WTC11 (cell line): Measurements from ENCODE around the gene TNC.

Source experiments
- ATF2 ChIP-seq: sonication (generic); formaldehyde crosslinking; IDR thresholded peaks from 2 replicates; pipeline ENCODE4 v1.8.1; 2022; ENCODE audit warnings: low read depth, missing genetic modification reagents, borderline replicate concordance
- CTCF ChIP-seq: fragments of 200-600 bp; IDR thresholded peaks from 2 replicates; pipeline ENCODE4 v1.8.0; 2022; ENCODE audit warnings: antibody characterized with exemption
- ETV6 ChIP-seq: sonication (generic); formaldehyde crosslinking; IDR thresholded peaks from 2 replicates; pipeline ENCODE4 v1.8.1; 2022; ENCODE audit warnings: mild to moderate bottlenecking, missing genetic modification reagents
- SP1 ChIP-seq: sonication (generic); formaldehyde crosslinking; conservative IDR thresholded peaks from 2 replicates; pipeline ENCODE4 v1.8.1; 2022; ENCODE audit warnings: missing genetic modification reagents
- USF2 ChIP-seq: sonication (generic); formaldehyde crosslinking; IDR thresholded peaks from 2 replicates; pipeline ENCODE4 v1.8.1; 2023; ENCODE audit warnings: mild to moderate bottlenecking, missing genetic modification reagents, moderate library complexity
- ZBTB43 ChIP-seq: sonication (generic); formaldehyde crosslinking; IDR thresholded peaks from 2 replicates; pipeline ENCODE4 v1.8.1; 2023; ENCODE audit warnings: mild to moderate bottlenecking, missing genetic modification reagents

GRCh38 chr9:115093520-115093919, 24.4 kb downstream of the TNC start:
- no peak for TF ChIP-seq CTCF
- no peak for TF ChIP-seq SP1 (CRISPR knock-in tag)
- TF ChIP-seq ETV6 (CRISPR knock-in tag), result no peak
- TF ChIP-seq USF2, result no peak
- TF ChIP-seq ZBTB43 (CRISPR knock-in tag), result no peak
- TF ChIP-seq ATF2 (CRISPR knock-in tag), result no peak
